ENCODE measurements around the gene SMAP2.

The SMAP2 gene

DNA sequence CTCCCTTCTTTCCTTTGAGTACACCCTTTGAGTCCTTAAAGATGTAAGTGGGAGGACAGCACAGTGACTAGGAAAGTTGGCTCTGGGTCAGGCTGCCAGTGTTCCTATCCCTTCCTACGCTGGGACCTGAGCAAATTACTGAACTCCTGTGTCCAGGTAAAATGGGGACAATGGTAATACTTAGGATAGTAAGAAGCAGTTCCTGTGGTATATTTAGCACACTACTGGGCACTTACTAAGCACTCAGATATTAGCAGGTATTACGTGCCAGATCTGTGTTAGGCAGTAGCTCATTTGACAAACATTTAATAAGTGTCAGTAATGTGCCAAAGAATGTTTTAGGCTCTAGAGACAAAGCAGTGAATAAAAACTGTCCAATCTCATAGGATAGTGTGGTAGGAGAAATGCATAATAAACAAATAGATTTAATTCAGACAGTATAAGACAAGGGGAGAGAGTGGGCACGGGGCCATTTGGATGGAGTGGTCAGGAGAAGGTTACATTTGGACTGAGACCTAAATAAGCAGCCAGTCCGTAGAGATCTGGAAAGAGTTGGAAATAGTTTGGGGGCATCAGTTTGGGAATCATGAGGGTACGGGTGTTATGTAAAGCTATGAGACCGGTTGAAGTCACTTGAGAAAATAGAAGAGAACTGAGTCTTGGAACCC, 50.6 kb downstream of the SMAP2 start:
- TF ChIP-seq, protein P1, sequence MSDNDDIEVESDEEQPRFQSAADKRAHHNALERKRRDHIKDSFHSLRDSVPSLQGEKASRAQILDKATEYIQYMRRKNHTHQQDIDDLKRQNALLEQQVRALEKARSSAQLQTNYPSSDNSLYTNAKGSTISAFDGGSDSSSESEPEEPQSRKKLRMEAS (IDR thresholded peaks at IDR 0.05) = no peak
- TF ChIP-seq TEAD4 (IDR thresholded peaks at IDR 0.05) = no peak
- TF ChIP-seq NFIC (IDR thresholded peaks at IDR 0.05) = no peak
- TF ChIP-seq EGR1 (IDR thresholded peaks at IDR 0.05) = no peak
- TF ChIP-seq, protein P2, sequence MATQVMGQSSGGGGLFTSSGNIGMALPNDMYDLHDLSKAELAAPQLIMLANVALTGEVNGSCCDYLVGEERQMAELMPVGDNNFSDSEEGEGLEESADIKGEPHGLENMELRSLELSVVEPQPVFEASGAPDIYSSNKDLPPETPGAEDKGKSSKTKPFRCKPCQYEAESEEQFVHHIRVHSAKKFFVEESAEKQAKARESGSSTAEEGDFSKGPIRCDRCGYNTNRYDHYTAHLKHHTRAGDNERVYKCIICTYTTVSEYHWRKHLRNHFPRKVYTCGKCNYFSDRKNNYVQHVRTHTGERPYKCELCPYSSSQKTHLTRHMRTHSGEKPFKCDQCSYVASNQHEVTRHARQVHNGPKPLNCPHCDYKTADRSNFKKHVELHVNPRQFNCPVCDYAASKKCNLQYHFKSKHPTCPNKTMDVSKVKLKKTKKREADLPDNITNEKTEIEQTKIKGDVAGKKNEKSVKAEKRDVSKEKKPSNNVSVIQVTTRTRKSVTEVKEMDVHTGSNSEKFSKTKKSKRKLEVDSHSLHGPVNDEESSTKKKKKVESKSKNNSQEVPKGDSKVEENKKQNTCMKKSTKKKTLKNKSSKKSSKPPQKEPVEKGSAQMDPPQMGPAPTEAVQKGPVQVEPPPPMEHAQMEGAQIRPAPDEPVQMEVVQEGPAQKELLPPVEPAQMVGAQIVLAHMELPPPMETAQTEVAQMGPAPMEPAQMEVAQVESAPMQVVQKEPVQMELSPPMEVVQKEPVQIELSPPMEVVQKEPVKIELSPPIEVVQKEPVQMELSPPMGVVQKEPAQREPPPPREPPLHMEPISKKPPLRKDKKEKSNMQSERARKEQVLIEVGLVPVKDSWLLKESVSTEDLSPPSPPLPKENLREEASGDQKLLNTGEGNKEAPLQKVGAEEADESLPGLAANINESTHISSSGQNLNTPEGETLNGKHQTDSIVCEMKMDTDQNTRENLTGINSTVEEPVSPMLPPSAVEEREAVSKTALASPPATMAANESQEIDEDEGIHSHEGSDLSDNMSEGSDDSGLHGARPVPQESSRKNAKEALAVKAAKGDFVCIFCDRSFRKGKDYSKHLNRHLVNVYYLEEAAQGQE (IDR thresholded peaks at IDR 0.05; ENCODE audit: low read depth) = no peak
- TF ChIP-seq RAD21 (IDR thresholded peaks at IDR 0.05; ENCODE audit: low read depth) = no peak
- no peak for TF ChIP-seq EP300 (IDR thresholded peaks at IDR 0.05; ENCODE audit: borderline replicate concordance)

DNA sequence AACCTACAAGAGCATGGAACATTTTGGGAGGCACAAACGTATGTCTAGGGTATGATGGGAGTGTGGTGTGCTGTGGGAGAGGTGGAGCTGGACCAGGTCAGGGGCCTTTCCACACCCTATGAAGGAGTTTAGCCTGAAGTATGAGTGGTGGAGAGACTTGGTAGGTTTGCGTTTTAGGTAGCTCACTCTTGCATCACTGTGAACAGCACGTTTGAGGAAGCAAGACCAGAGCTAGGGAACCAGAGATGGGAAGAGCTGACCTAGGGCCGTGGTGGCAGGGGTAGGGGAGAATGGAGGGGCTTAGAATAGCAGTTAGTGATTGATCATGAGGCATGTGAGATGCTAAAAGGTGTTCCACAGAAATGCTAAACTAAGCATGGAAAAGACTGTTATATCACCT, 51.7 kb downstream of the SMAP2 start:
- TF ChIP-seq TEAD4 (IDR thresholded peaks at IDR 0.05) (no peak), NFIC (IDR thresholded peaks at IDR 0.05) (no peak), TCF12 (IDR thresholded peaks at IDR 0.05; ENCODE audit: low read depth) (no peak), CEBPB (IDR thresholded peaks at IDR 0.05) (no peak)

DNA sequence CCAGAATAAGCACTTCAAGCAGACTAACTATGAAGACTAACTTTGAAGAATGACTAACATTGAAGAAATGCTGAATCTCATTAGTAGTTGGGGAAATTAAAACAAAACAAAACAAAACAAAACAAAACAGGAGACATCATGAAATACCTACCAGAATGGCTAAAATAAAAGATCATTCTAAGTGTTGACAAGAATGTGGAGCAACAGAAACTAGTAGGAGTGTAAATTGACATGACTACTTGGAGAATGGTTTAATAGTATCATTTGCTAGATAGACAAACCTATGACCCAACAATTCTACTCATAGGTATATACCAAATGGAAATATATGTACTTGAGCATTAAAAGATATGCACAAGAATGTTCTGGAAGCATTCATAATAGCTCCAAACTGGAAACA, 57.9 kb downstream of the SMAP2 start:
- TF ChIP-seq CEBPB (IDR thresholded peaks at IDR 0.05) (no peak), ZBTB7A (IDR thresholded peaks at IDR 0.05; ENCODE audit: low read depth) (no peak), TAF1 (IDR thresholded peaks at IDR 0.05; ENCODE audit: low read depth) (no peak), FOXM1 (IDR thresholded peaks at IDR 0.05; ENCODE audit: borderline replicate concordance, low read depth) (no peak), YY1 (IDR thresholded peaks at IDR 0.05; ENCODE audit: low read depth) (no peak), EGR1 (IDR thresholded peaks at IDR 0.05) (no peak), NFIC (IDR thresholded peaks at IDR 0.05) (no peak), TCF12 (IDR thresholded peaks at IDR 0.05; ENCODE audit: low read depth) (no peak), TEAD4 (IDR thresholded peaks at IDR 0.05) (no peak), CREB1 (IDR thresholded peaks at IDR 0.05; ENCODE audit: low read depth) (no peak), RAD21 (IDR thresholded peaks at IDR 0.05; ENCODE audit: low read depth) (no peak), EP300 (IDR thresholded peaks at IDR 0.05; ENCODE audit: borderline replicate concordance) (no peak)
- TF ChIP-seq, protein P2 (IDR thresholded peaks at IDR 0.05; ENCODE audit: low read depth) = no peak
- TF ChIP-seq, protein P3, sequence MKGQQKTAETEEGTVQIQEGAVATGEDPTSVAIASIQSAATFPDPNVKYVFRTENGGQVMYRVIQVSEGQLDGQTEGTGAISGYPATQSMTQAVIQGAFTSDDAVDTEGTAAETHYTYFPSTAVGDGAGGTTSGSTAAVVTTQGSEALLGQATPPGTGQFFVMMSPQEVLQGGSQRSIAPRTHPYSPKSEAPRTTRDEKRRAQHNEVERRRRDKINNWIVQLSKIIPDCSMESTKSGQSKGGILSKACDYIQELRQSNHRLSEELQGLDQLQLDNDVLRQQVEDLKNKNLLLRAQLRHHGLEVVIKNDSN (IDR thresholded peaks at IDR 0.05) = no peak
- TF ChIP-seq, protein P1 (IDR thresholded peaks at IDR 0.05) = no peak

DNA sequence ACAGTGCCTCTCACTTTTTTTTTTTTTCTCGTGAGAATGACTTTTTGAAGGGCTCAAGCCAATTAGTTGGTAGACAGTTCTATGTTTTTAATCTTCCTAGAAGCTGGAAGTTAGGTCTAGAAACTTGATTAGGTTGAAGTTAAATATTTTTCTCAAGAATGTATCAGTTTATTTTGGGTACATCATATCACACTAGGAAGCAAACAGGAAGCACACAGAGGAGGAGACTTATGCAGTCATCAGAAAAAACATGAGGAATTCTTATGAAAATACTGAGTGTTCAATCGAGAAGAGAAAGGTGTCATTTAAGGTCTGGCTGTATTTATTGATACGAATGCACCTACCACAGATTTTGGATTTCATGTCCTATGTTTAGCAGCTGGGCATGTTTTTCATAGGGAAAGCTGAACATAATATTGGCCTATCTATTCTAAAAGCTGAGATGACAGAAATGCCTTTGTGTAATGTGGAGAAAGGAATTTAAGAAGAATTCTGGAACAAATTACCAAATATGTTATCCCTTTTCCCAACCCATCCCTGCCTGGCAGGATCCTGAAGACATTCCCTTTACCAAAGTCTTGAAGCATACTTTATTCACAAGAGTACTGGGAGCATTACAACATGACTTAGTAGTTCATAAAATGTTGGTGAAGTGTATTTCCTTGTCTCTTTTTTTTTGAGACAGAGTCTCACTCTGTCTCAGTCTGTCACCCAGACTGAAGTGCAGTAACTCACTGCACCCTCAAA, 59.3 kb downstream of the SMAP2 start:
- TF ChIP-seq, protein P1 (IDR thresholded peaks at IDR 0.05) = no peak
- no peak for TF ChIP-seq RAD21 (IDR thresholded peaks at IDR 0.05; ENCODE audit: low read depth)
- TF ChIP-seq FOXM1 (IDR thresholded peaks at IDR 0.05; ENCODE audit: borderline replicate concordance, low read depth) = no peak
- TF ChIP-seq EP300 (IDR thresholded peaks at IDR 0.05; ENCODE audit: borderline replicate concordance) = no peak
- TF ChIP-seq CREB1 (IDR thresholded peaks at IDR 0.05; ENCODE audit: low read depth) = no peak
- TF ChIP-seq EGR1 (IDR thresholded peaks at IDR 0.05) = no peak
- no peak for TF ChIP-seq YY1 (IDR thresholded peaks at IDR 0.05; ENCODE audit: low read depth)

DNA sequence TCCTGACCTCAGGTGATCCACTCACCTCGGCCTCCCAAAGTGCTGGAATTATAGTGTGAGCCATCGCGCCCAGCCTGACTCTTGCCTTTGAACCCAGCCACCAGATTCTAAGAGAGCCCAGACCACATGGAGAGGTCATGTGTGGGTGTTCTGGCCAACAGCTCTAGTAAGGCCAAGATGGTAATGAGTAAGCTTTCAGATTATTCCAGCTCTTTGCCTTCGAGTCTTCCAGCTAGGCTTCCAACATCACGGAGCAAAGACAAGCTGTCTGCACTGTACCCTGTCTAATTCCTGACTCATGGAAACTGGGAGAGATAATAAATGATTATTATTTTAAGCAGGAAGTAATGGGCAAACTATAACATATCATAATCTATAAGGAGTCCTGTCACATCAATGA, 61.9 kb downstream of the SMAP2 start:
- TF ChIP-seq FOXM1 (IDR thresholded peaks at IDR 0.05; ENCODE audit: borderline replicate concordance, low read depth) (no peak), EP300 (IDR thresholded peaks at IDR 0.05; ENCODE audit: borderline replicate concordance) (no peak), YY1 (IDR thresholded peaks at IDR 0.05; ENCODE audit: low read depth) (no peak), CEBPB (IDR thresholded peaks at IDR 0.05) (no peak), ZBTB7A (IDR thresholded peaks at IDR 0.05; ENCODE audit: low read depth) (no peak), TEAD4 (IDR thresholded peaks at IDR 0.05) (no peak), TAF1 (IDR thresholded peaks at IDR 0.05; ENCODE audit: low read depth) (no peak), EGR1 (IDR thresholded peaks at IDR 0.05) (no peak), CREB1 (IDR thresholded peaks at IDR 0.05; ENCODE audit: low read depth) (no peak)
- TF ChIP-seq, protein P2 (IDR thresholded peaks at IDR 0.05; ENCODE audit: low read depth) = no peak
- TF ChIP-seq, protein P3 (IDR thresholded peaks at IDR 0.05) = no peak
- TF ChIP-seq, protein P1 (IDR thresholded peaks at IDR 0.05) = no peak

Measured in Ishikawa (cell line).